SHP77 (cell line): ENCODE results near the gene CD52.

Source experiments
- DNase-seq, 2 experiments: peaks; one replicate each; lab custom pipeline; 2025; lab: John Stamatoyannopoulos, UW

CD52 gene

DNA sequence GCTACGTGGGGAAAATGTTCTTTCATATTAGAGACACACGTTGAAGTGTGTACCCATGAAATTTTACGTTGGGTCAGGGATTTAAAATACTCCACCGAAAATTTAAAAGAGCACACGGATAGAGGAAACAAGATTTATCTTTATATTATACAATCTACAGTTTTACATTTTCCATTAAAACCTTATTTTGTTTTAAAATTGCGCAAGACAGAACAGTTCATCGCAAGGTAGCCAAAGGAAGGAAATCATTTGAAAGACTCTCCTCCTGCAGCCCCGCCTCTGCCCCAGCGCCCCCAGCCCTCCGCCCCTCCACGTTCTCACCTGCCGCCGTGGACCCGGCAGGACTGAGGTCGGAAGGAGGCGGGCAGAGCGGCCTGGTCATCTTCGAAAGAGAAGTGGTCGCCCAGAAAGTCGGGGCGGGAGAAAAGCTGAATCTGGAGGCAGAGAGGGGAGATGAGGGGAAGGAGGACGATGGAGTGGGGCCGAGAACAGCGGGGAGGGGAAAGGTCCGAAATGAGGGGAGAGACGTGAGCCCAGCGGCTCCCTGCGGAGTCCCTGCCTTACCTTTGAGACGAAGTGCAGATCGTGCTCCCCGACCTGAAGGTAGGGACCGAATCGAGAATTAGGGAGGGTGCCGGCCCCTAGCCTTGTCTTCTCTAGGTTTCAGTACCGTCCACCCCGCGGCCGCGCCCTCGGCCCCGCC is 18.2 kb downstream of the CD52 start:
- DNase-seq, result no peak

DNA sequence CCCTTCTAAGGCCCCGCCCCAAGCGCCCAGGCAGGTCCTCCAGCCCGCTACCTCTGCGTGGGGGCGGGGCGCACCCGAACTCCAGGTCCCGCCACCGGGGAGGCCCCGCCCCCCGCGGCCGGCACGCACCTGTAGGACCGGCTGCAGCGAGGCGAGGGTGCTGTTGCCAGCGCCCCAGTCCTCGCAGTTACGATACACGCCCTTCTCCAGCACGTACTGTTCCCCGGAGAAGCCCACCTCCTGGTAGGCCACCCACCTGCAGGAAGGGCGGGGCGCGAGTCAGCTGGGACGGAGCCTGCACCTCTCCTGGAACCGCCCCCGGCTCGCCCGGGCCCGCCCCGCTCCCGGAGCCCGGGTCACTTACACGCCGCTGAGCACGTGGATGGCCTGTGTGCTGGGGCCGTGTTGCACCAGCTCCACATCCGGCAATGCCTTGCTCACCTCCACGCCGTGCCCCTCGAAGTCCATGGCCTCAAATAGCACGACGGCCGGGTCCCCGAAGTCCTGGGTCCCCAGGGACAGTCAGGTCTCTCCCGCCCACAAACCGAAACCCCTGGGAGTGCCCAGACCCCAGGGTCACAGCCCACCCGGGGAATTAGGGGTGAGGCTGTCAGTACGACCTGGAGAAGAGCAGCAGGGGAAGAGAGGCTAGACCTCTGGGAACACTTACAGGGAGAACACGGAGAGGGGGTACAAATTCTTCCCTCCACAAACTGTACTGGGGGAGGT is 18.9 kb downstream of the CD52 start:
- peak; percentile 44 to 64 for DNase-seq

DNA sequence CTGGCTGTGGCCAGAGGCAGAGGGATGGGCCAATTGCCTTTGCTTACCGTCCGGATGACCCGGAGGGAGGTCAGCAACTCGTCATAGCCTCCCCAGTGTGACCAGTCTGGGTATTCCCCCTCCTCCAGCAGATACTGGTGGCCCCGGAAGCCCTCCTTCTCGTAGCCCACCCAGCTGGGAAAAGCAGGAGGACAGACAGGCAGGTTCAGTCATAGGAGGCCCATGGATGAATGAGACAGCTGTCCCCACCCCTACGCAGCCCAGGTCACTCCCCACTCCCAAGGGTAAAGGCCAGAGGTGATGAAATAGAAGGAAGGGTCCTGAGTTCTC is 19.4 kb downstream of the CD52 start:
- DNase-seq, result no peak

DNA sequence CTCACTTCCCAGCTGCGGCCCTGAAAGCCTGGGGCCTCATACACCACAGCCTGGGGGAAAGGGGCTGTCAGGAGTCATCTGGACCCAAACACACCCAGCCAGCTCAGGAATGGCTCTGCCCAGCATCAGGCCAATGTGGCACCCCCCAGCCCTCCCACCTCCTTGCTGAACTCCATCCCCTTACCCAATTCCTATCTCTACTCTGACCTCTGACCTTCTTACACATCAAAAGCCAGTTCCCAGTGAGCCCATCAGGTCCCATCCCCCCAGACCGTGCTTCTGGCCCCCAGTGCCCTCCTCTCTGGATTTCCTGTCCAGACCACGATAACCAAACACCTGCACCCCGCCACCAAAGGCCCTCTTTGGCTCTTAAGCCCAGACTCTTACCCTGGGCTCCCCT is 19.9 kb downstream of the CD52 start:
- DNase-seq, result no peak

DNA sequence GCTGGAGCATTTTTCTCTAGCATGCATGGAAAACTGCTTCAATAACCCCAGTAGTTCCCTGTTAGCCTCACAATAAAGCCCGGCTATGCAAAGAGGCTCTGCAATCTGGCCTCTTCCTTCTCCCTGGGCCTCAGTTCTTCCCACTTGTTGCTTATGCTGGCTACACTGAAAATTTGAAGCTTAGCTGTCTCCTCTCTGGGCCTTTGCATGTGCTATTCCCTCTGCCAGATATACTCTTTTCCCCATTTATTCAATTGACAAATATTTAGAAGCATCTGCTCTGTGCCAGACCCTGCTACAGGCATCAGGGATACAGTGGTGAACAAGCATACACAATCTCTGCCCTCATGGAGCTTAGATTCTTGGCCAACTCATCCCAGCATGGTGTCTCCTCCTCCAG is 20.9 kb downstream of the CD52 start:
- DNase-seq, result no peak

DNA sequence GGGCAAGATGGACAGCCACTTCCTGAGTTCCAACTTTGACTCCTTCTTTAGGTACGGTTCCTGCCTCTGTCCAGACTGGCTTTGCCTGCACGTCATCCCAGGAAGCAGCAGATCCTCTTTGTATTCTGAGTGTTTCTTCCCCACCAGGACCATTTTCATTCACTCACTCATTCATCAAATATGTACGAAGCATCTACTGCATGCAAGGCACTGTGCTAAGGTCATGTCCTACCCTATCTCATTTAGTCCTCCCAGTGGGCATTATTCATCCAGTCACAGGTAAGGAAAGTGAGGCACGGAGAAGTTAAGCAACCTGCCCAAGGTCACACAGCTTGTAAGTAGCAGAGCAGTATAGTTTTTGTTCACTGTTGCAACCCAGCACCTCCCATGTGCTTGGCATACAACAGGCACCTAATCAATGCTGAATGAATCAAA is 22.3 kb downstream of the CD52 start:
- DNase-seq, result no peak

DNA sequence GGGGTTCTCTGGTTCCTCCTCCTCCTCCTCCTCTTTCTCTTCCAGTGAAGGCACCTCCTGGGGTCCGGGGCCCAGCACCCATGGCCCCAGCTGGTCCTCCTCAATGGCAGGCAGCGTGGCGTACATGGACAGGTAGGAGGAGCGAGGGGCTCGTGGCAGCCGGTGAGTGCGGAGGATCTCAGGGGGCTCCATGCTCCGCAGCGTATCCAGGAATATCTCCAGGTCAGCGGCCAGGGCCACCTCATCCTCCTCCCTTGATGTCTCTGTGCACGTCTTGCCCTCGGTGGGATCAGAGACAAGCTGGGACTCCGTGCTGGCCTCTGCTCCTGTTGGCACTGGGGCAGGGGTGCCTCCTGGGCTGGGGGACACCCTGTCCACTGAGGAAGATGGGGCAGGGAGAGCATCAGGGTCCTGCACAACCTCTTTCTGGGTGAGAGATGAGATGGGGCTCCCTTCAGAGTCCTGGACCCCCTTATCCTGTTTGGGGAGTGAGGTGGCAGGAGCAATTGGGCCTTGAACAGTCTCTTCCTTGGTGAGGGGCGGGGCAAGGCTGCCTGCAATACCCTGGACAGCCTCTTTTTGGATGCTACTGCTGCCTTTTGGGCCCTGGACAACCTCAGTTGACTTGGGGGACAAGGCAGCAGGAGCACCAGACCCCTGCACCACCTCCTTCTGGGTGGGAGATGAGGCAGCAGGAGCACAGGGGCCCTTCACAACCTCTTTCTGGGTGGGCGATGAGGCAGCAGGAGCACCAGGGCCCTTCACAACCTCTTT is 26.6 kb downstream of the CD52 start:
- DNase-seq, result no peak

DNA sequence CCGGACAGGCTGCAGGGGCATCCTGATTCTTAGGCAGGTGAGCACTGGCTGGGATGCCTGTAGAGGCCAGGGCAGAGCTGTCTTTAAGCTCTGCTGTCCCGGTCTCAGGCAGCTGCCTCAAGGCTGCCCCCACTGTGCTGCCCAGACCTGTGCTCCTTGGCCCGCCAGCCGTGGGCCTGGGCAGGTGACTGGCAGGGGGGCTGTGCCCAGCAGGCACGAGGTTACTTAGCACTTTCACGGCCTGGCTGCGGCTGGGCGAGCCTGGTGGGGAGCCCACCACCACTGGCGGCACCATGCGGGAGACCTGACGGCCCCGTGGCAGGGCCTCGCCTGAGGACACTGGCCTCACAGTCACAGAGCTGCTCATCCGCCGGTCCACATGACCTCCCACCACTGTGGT is 28.0 kb downstream of the CD52 start:
- DNase-seq, result no peak

DNA sequence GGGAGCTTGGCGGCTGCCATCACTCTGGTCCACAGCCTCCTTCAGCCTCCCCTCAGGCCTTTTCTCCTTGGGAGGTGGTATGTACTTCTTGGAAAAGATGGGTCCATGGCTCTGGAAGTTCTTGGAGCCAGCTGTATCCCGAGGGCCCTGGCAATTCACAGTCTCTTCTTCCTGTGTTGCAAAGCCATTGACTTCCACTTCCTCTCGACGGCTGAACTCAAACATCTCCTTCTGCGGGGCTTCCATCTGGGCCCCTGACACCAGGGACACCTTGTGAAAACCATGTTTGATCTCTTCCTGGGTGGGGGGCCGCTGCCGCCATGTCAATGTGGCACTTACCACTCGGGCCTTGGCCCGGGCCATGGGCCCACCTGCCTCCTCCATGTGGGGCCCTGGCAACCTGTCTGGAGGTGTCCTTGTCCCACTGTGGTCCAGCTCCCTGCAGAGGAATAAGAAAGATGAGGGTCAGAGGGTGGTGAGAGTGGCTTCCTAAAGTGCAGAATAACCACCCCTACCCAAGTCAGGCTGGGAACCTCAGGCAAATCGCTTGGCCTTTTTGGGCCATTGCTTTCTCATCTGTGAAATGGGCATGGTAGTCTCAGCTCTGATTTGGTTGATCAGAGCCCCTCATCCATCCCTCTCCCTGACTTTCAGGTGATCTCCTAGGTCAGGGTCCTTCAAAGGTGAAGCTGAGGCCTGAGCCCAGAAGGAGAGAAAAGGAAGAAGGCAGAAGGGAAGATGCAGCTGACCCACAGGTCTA is 28.7 kb downstream of the CD52 start:
- no peak for DNase-seq

DNA sequence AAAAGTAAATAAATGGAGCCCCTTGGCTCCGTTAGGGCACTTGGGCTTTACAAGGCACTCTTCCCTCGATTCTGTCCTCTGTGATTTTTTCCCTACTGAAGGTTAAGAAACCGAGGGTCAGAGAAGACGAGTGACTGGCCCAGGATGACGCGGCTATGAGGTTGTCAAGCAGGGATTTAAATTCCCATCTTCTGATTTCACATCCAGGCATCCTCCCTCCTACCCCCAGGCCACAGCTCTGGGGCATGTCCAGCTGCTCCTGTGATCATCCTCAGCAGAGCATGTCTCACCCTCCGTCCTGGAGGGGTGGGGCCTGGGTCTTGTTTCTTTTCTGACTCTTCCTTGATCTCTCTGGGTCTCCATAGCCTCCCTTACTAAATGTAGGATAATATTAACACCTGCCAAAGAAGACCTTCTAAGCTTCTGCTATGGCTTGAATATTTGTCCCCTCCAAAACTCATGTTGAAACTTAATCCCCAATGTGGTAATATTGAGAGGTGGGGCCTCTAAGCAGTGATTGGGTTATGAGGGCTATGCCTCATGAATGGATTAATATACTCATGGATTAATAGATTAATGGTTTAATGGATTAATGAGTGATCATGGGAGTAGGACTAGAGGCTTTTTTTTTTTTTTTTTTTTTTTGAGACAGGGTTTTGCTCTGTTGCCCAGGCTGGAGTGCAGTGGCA is 31.6 kb downstream of the CD52 start:
- no peak for DNase-seq

DNA sequence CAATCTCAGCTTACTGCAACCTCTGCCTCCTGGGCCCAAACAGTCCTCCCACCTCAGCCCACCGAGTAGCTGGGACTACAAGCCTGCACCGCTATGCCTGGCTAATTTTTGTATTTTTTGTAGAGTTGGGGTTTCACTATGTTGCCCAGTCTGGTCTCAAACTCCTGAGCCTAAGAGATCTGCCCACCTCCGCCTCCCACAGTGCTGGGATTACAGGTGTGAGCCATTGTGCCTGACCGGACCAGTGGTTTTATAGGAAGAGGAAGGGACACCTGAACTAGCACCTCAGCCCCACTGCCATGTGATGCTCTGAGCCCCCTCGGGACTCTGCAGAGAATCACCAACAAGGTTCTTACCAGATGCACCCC is 32.1 kb downstream of the CD52 start:
- DNase-seq, result no peak

DNA sequence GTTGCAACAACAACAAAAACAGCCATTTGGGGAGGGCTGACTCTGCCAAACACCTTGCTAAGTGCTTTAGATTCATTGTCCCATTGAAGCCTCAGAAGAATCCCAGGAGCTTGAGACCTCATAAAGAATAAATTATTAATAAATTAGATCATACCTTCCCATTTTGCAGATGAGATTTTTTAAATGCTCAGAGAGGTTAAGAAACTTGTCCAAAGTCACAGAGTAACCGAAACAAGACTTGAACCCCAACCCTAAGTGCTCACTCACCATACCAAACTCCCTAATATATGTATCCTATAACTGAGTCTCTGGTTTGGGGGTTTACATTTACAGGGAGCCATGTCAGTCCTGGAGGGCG is 32.6 kb downstream of the CD52 start:
- no peak for DNase-seq

DNA sequence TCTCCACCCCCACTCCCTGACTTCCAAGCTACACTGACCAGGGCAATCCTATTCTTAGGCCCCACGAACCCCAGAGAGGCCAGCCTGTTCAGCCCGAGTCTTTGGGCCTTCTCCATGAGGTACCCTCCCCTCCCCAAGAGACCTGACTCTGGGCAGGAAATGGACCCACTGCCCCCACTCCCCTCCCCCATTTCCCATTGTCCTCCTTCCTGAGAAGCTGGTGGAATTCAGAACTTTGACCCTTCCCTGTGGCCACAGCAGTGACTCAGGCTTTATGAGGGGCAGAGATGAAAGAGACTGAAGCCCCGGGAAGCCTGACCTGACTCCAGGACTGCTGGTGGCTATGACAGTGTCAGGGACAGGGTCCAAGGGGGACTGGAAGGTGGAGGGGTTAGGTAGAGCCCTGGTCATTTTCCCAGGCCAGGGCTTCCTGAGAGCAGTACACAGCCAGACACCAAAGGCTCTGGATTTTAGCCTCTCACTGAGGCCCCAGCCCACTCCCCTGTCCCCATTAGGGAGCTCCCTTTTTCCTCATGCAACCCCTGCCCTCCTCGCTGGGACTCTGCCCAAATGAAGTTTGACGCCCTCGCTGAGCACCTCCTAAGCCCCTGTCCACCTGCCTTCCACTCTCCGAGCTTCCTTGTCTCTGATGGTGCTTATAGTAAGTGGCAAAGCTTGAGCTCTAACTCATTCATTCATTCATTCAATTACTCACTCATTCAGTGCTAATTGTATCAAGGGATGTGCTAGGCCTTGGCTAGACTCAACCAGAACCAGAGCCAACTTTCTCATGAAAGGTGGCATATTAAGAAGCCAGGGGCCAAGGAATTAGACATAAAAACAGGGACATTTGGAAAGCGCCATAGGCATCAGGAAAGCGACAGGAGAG is 33.2 kb downstream of the CD52 start:
- DNase-seq, result no peak

DNA sequence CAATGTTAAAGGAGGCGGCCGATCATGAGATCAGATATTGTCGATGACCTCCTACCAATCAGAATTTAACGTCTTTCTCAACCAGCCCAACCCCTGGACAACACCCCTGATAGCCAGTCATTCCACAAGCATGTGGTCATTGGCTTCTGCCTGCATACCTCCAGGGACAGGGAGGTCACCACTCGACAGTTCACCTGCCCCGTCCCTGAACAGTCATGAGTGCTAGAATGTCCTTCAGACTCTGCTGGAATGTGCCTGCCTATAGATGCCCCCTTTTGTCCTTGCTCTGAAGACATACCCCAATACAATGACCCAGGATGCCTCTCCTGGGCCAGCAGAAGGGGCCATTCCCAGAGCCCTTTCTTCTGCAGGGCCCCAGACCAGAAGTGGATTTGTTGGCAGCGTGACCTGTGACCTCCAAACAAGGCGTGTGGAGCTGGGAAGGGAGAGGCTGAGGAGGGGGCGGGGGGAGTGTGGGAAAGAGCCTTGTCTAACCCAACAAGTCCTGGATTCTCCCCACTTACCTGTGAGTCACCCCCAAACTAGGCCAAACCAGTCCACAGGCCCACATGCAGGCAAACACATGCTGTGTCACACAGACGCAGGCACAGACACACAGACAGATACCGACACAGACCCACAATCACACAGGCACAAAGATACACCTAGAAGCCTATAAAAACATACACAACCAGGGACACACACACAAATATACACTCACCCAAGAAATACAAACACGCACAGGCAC is 34.0 kb downstream of the CD52 start:
- DNase-seq, result no peak

DNA sequence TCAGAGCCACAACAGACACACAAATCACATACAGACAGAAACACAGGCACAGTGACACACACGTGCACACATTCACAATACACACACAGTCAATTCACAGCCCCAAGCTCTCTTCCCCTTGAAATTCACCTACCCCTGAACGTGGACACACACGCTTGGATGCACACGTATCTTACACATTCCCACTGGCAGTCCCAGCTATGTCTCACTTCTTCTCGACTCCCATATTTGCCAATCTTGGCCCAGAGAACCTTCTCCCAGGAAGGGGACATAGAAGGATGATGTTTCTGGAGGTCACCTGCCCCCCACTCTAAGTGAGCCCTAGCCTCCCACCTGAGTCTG is 34.6 kb downstream of the CD52 start:
- no peak for DNase-seq

DNA sequence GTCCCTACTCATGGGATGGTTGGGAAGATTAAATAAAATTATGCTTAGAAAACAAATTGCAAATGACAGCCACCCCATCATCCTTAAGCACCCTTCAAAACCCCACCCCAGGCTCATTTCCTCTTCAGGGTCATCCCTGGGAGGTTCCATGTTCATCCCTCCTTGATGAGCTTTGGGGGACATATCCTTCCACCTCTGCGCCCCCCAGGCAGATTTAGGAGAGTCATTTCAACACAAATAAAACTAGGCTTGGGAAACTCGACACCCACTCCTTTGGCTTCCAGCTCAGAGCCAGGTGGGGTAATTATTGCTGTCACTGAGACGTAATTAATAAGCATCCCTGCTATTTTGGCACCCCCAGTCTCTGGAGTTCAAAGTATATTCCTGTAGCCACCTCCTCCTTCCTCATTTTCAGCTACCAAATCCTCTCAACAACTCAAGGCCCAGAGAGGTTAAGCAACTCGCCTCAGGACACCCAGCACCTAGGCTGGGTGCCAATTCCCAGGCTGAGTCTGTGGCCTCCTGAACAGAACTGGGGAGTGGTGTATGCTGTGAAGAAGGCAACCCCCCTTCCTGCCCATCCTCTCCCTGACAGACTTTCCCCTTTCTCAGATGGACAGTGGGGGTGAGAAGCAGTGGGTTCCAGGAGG is 35.6 kb downstream of the CD52 start:
- no peak for DNase-seq

DNA sequence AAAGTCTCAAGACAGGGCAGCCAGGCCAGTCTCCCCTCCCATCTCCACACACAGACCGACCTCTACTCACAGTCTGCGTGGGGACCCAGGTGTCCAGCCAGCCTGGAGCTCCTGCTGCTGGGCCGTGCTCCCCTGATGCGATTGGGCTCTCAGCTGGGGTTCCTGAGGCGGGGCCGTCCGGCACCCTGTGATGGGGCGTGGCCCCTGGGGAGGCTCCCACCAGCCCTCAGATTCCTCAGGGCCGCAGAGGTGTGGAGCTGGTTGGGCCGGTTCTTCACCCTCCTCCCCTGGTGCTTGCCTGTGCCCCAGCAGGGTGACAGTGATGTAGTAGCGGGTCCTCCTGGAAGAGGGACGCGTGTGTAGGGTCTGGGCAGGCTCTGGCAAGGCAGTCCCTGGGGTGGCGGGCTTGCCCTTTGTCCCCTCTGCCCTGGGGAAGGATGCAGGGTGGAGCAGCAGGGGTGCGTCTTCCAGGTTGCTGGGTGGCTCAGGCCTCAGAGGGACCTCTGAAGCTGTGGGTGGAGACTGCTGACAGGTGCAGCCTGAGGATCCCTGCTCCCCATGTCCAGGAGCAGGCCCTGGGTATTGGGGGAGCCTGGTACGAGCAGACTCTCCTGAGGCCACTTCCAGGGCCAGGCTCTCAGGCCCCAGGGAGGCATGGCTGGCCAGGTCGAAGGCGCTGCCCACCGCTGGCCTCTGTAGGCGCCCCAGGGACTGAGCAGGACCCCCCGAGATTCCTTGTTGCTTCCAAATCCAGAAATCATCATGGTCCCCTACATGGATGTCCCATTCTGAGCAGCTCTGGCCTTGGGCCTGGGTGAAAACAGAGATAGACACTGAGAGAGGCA is 36.4 kb downstream of the CD52 start, which contains the start of gene CRYBG2:
CRYBG2 (minus strand) TSS at position 155 of the 845 bp plus-strand sequence. CDS start 7,473 bp downstream, outside the sequence.
- no peak for DNase-seq

DNA sequence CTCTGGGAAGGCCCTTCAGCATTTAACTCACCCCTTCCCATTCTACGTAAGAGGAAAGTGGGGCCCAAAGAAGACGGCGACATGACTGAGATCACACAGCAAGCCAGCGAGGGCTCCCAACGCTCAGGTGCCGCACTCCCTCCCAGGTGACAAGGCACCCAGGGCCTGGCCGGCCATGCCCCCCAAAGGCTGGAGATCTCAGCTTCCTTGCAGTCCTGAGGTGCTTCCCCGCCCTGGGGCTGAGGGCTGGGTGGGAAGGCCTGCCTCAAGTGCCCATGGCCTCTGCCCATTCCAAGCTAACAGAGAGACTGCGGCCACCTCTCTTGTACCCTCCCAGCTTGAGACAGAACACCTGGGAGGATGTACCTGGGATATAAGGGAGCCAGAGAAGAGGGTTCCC is 37.2 kb downstream of the CD52 start:
- DNase-seq, result no peak

DNA sequence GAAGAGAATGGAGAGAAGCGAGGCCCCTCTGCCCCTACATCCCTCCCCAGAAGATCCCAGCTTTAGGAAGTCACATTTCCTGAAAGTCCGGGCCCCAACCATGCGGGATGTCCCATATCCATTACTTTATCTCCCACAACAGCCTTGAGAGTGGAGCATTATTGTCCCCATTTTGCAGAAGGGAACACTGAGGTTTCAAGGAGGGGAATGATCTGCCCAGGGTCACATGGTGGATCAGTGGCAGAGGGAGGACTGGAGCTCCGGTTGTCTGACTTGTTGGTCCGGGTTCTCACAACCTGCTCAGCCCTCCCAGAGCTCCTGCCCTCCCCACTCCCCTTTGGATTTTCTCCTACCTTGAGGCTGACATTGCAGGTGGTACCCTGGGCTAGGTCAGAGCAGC is 38.3 kb downstream of the CD52 start:
- no peak for DNase-seq
